ENCODE measurements around the gene PTPN22.

Gene PTPN22

GRCh38 chr1:113768916-113769600 lies 102.5 kb downstream of the PTPN22 start:
- no peak overlapping the region for H3K4me3 ChIP-seq (replicated peaks in 1 of 2; ENCODE audit: low read depth in 2 of 2, low read length in 2 of 2)
- no peak for DNase-seq (ENCODE audit: low read depth in 2 of 2)

DNA sequence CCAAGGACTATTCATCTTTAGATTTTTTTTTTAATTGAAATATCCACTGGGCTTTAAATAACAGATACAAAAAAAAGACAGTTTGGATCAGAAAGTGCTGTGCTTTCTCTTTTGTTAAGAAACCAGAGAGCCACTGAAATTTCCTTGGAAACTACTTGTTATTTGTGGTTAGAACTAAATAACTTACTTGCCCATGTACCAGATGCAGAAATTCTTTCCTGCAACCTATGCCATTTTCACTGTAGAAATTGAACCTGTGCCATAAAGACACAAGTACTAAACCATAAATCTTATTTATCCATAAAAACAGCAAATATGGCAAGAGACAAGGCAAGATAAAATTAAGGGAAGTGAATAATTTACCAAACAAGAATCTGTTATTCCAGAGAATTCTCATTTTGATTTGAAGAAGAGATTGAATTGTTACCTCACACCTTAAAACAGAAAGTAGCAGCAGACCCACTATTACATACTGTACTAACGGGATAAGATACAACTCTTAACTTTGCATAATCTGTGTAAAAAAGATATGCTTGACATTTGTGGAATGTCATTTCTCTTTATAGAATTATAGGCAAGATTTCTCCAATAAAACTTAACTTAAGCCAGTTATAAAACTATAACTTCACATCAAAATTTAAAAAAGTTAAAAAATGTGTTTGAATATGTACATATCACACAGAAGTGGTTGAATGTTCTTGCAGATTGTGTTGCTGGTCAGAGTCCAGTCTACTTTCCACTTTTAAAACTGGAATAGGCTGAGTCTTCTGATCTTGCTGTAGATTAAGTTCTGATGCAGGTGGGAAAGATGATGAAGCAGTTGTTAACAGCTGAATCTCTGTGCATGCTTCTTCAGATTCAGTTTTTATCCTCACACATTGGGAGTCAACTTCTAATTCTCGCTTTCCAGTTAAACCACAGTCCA lies 105.9 kb downstream of the PTPN22 start:
- peak in 1 of 2 donors; percentile 57 for DNase-seq (ENCODE audit: low read depth in 2 of 2)
- H3K4me3 ChIP-seq (replicated peaks in 1 of 2; ENCODE audit: low read depth in 2 of 2, low read length in 2 of 2), result no peak overlapping the region
- no peak for TF ChIP-seq CTCF (IDR thresholded peaks at IDR 0.05; ENCODE audit: low read depth, low read length)

More at GRCh38 chr1:113768916-113769600, 102.5 kb downstream of the PTPN22 start:
- TF ChIP-seq CTCF (IDR thresholded peaks at IDR 0.05; ENCODE audit: low read depth, low read length), result no peak
